ENCODE data around the gene TSHZ2.

GRCh38 chr20:52996658-52997057 lies 24.5 kb downstream of the TSHZ2 start:
- TF ChIP-seq POLR2A (IDR thresholded peaks at IDR 0.05) = no peak
- no peak for TF ChIP-seq CTCF (IDR thresholded peaks at IDR 0.05)

Measured in breast epithelium (tissue), 3 donors.